ENCODE measurements around the gene RADIL. TPM values are rescaled to one million over a fixed set of nuclear protein-coding genes. Genes with fewer than 3 reads are reported as not detected.
A peak's percentile ranks its signal among the peaks of the same experiment; 100 is the strongest.

Gene RADIL
- total and polyA plus RNA-seq, 2 of the 13 experiments (the other 11 are each of a cell fraction or from before 2014, with no cell fraction given) = 0.05 to 0.09 TPM

DNA sequence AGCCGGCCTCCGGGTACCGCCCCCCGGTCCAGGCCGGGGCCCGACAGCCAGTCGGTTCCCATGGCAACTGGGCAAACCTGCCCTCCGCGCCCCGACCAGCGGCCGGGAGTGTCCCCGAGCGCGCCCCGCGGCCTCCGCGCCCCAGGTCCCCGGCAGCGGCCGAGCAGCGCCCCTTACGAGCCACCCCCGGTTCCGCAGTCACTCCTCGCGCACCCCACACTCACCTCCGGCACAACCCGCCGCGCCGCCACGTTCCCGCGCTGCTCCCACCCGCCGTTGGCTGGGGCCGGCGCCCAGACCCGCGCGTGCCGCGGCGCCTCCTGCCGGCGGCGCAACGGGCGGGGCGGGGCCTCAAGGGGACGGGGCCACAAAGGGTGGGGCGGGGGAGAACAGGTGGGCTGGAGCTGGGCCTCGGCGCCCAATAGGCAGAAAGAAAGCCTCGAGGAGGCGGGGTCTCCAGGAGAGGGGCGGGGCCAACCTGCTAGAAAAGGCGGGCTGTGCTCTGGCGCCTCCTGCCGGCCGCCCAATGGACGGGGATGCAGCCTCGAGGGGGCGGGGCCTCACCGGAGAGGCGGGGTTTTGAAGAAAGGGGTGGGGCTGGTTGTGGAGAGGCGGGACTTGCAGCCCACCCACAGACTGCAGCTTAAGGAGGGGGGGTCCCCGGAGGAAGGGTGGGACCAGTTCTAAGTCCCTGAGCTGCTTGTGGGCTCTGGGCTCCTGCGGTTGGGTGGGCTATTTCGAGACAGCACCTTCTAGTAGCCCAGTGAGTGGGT, at the start of gene RADIL (continued):
- TF ChIP-seq CAMTA2 (CRISPR knock-in tag; IDR thresholded peaks at IDR 0.05; ENCODE audit: borderline replicate concordance) = no peak
- no peak for TF ChIP-seq KDM5A (IDR thresholded peaks at IDR 0.05; ENCODE audit: borderline replicate concordance, low read length)
- TF ChIP-seq, protein P1, sequence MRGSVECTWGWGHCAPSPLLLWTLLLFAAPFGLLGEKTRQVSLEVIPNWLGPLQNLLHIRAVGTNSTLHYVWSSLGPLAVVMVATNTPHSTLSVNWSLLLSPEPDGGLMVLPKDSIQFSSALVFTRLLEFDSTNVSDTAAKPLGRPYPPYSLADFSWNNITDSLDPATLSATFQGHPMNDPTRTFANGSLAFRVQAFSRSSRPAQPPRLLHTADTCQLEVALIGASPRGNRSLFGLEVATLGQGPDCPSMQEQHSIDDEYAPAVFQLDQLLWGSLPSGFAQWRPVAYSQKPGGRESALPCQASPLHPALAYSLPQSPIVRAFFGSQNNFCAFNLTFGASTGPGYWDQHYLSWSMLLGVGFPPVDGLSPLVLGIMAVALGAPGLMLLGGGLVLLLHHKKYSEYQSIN (CRISPR knock-in tag; IDR thresholded peaks at IDR 0.05; ENCODE audit: borderline replicate concordance) = no peak
- no peak for TF ChIP-seq ZNF644 (CRISPR knock-in tag; IDR thresholded peaks at IDR 0.05; ENCODE audit: low read depth)
- no peak for TF ChIP-seq ZNF746 (CRISPR knock-in tag; IDR thresholded peaks at IDR 0.05)
- TF ChIP-seq ATF1 (CRISPR knock-in tag; IDR thresholded peaks at IDR 0.05) = no peak
- 0 out of 2 replicates have a peak, but pooled peaks have one; percentile 51 for TF ChIP-seq ZNF766 (CRISPR knock-in tag; IDR thresholded peaks at IDR 0.05; ENCODE audit: borderline replicate concordance)
- TF ChIP-seq ZNF431 (CRISPR knock-in tag; IDR thresholded peaks at IDR 0.05; ENCODE audit: borderline replicate concordance, low read depth) = no peak
- TF ChIP-seq ZNF619 (CRISPR knock-in tag; IDR thresholded peaks at IDR 0.05) = no peak
- TF ChIP-seq, protein P2, sequence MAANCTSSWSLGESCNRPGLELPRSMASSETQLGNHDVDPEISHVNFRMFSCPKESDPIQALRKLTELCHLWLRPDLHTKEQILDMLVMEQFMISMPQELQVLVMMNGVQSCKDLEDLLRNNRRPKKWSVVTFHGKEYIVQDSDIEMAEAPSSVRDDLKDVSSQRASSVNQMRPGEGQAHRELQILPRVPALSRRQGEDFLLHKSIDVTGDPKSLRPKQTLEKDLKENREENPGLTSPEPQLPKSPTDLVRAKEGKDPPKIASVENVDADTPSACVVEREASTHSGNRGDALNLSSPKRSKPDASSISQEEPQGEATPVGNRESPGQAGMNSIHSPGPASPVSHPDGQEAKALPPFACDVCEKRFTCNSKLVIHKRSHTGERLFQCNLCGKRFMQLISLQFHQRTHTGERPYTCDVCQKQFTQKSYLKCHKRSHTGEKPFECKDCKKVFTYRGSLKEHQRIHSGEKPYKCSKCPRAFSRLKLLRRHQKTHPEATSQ (CRISPR knock-in tag; IDR thresholded peaks at IDR 0.05; ENCODE audit: borderline replicate concordance) = no peak
- no peak for TF ChIP-seq ZNF207 (IDR thresholded peaks at IDR 0.05; ENCODE audit: borderline replicate concordance)
- TF ChIP-seq GATAD1 (CRISPR knock-in tag; IDR thresholded peaks at IDR 0.05) = no peak
- TF ChIP-seq SNAI1 (CRISPR knock-in tag; IDR thresholded peaks at IDR 0.05; ENCODE audit: borderline replicate concordance) = no peak
- TF ChIP-seq ZNF230 (CRISPR knock-in tag; IDR thresholded peaks at IDR 0.05) = no peak
- TF ChIP-seq, protein P3, sequence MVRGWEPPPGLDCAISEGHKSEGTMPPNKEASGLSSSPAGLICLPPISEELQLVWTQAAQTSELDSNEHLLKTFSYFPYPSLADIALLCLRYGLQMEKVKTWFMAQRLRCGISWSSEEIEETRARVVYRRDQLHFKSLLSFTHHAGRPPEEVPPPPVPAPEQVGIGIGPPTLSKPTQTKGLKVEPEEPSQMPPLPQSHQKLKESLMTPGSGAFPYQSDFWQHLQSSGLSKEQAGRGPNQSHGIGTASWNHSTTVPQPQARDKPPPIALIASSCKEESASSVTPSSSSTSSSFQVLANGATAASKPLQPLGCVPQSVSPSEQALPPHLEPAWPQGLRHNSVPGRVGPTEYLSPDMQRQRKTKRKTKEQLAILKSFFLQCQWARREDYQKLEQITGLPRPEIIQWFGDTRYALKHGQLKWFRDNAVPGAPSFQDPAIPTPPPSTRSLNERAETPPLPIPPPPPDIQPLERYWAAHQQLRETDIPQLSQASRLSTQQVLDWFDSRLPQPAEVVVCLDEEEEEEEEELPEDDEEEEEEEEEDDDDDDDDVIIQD (CRISPR knock-in tag; IDR thresholded peaks at IDR 0.05; ENCODE audit: low read depth) = peak; percentile 29; the same call in 1 of the 2 replicates
- no peak for TF ChIP-seq HDAC2 (CRISPR knock-in tag; IDR thresholded peaks at IDR 0.05)
- TF ChIP-seq, protein P4, sequence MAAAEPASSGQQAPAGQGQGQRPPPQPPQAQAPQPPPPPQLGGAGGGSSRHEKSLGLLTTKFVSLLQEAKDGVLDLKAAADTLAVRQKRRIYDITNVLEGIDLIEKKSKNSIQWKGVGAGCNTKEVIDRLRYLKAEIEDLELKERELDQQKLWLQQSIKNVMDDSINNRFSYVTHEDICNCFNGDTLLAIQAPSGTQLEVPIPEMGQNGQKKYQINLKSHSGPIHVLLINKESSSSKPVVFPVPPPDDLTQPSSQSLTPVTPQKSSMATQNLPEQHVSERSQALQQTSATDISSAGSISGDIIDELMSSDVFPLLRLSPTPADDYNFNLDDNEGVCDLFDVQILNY (CRISPR knock-in tag; conservative IDR thresholded peaks at IDR 0.05) = no peak
- TF ChIP-seq KLF6 (CRISPR knock-in tag; IDR thresholded peaks at IDR 0.05) = no peak
- TF ChIP-seq ZNF607 (CRISPR knock-in tag; IDR thresholded peaks at IDR 0.05; ENCODE audit: borderline replicate concordance) = no peak
- no peak for TF ChIP-seq PRPF4 (IDR thresholded peaks at IDR 0.05; ENCODE audit: low read depth, low read length, poor library complexity, severe bottlenecking)
- no peak for TF ChIP-seq KAT2B (IDR thresholded peaks at IDR 0.05; ENCODE audit: borderline replicate concordance, low read depth, low read length)
- TF ChIP-seq, protein P5, sequence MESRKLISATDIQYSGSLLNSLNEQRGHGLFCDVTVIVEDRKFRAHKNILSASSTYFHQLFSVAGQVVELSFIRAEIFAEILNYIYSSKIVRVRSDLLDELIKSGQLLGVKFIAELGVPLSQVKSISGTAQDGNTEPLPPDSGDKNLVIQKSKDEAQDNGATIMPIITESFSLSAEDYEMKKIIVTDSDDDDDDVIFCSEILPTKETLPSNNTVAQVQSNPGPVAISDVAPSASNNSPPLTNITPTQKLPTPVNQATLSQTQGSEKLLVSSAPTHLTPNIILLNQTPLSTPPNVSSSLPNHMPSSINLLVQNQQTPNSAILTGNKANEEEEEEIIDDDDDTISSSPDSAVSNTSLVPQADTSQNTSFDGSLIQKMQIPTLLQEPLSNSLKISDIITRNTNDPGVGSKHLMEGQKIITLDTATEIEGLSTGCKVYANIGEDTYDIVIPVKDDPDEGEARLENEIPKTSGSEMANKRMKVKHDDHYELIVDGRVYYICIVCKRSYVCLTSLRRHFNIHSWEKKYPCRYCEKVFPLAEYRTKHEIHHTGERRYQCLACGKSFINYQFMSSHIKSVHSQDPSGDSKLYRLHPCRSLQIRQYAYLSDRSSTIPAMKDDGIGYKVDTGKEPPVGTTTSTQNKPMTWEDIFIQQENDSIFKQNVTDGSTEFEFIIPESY (CRISPR knock-in tag; IDR thresholded peaks at IDR 0.05) = 0 out of 2 replicates have a peak, but pooled peaks have one; percentile 37
- no peak for TF ChIP-seq ZZZ3 (CRISPR knock-in tag; IDR thresholded peaks at IDR 0.05; ENCODE audit: borderline replicate concordance)
